Stimulated activated CD4-positive, alpha-beta T cell treated with anti-CD3 and anti-CD28 coated beads, Interleukin-12 subunit alpha, Interleukin-12 subunit beta, amount 100 ng/mL, for 48 hours (primary cell): ENCODE measurements around the gene INSIG2.

Source experiments
- DNase-seq, 3 donors: peaks; one replicate each; pipeline ENCODE4 v3.0.0-alpha.2; 2020; ENCODE audit warnings: low read depth in 2 of 3, low spot score in 1 of 3

The INSIG2 gene

DNA sequence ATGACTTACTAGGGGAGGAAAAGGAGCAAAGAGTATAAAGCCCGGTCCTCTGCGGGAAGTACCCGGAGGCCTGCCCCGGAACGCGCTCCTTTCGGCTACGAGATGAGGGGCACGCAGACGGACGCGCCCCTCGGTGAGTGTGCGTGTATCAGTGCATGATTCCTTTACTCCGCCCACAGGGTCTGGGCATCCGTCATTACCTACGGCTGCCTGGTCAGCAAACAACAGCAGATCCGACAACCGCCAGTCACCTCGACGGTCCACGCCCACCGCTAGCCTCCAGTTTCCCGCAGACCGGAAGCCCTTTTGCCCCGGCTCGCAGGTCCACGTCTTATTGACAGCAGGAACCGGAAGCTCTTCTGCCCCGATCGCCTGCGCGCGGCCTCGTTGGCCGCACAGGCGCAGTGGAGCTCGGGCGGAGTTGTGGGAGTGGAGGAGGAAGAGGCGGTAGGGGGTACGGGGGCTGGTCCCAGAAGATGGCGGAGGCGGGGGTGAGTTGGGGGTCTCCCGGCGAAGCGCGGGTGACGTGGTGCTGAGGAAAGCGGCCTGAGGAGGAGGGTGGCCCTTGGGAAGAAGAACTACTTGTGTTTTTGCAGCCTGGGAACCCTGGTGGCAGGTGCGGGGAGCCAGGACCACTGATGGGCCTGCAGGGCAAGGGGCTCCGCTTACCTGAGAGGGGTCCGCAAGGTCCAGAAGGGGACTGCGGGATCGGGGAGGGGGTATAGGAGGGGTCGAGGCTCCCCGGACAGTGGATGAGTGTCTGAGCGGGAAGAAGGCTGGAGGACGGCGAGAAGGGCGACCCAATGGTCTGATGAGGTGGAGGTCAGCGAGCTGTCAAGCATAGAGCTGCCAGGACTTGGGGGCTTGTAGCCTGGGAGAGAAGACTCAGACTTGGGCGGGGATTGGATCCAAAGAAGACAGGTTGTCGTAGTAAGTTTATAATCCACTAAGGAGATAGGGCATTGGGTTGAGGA, at the start of gene INSIG2:
INSIG2 (plus strand) TSS at position 421 of the 974 bp plus-strand sequence. CDS start 8,086 bp downstream, outside the sequence.
- peak; percentile 85 to 91 (median 89) for DNase-seq

DNA sequence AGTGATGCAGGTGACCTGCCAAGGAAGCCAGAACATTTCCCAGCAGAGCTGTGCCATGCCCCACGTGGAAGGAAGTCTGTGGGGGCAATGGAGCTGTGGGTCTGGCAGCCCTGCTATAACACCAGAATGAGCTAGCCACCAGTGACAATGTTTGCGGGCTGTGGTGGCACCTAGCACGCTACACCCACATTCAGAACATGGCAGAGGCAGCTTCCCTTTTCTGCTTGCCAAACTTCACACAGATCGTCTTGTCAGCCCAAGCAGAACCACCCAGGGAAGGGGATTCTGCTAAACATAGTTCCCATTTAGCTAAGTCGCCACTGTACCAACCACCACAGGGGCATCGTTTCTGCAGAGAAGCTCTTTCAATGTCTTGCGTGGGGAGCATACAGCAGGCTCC, 47.4 kb upstream of the INSIG2 start:
- no peak for DNase-seq

DNA sequence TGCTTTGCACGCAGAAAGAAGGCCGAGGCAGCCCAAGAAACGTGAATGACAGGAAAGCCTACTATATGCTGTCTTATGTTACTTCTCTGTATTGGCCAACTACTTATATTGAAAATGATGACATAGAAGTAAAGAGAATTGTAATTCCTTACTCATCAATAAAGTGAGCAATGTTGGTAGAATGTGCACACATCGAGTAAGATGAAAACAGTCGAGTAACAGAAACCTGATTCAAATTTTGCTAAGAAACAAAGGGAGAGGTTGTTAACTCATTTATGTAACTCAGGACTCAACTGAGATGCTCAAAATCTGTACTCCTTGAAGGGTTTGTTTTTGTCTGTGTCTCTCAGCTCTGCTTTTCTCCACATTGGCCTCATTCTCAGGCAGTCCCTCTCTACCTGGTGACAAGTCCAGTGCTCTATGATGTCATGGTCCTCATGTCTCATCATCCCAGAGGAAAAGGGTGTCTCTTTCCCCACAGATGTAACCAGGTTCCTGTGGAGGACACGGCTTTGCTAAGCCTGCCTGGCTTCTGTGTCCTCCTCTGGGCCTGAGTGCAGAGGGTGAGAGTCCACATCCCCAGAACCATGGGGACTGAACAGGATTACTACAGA, 44.1 kb upstream of the INSIG2 start:
- no peak for DNase-seq

DNA sequence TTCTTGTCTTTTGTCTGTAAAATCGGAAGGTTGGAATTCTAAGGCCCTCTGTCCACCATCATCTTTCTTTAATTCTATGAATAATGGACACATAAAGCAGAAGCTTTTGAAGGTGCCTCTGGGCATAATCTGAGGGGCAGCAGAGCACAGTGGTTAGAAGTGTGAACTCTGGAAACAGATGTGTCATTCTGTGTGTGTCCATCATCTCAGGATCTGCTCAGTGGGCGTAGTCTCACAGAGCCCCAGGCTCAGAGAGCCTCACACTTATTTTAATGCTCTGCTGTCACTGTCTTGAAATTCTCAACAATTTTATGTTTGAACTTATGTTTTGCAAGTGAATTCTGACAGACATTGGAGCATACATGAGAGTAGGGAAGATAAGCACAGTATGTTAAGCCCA, 43.4 kb upstream of the INSIG2 start:
- DNase-seq: no peak

GRCh38 chr2:118045286-118045685, 43.0 kb upstream of the INSIG2 start:
- DNase-seq: no peak

- DNase-seq: no peak
Measured at GRCh38 chr2:118046634-118047210, 41.5 kb upstream of the INSIG2 start.

DNA sequence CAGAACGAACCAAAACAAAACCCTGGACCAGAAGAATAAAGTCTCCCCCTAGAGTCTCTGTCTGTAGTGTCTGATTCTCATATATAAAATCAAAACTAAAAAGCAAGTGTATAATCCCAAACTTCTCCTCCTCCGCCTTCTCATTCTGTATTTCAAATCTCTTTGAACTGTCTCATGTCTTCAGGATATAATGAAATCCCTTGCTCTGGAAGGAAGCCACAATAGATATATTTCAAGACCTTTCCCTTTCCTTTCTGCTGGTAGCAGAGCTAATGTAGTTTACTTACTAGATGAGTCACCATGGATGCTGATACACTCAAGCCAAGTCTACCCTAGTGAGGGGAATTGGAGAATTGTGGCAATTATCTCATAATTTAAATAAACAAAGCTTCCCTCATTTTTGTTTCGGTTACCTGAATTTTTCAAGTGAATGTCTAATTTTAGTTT, 40.9 kb upstream of the INSIG2 start:
- DNase-seq: no peak

- no peak for DNase-seq
Measured at GRCh38 chr2:118048401-118048800, 39.9 kb upstream of the INSIG2 start.

DNA sequence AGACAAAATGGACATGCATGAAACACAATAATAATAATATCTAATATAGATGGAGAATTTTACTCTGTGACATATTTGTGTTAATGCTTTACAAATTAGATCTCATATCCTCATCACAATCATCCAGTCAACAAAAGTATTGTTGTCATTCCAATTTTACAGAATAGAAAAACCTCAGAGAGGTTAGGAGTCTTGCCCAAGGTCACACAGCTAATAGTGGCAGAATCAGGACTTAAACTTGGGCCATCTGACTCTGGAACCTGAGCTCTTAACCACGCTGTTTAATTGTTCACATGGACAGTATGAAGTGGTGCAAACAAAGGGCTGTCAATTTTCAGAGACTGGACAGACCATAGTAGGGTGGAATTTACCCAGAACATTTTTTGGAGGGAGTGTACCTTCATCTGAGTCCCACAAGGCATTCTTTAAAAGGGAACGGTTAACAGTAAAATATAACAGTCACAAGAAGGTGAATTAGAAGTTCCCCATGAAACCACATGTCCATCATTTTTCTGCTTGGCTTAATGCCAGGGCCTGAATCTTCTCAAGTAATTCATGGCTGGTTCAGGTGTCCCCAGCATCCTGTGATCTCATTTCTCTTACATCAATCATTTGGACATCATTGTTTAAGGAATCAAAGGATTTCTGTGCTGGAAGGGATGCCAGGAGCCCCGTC, 39.0 kb upstream of the INSIG2 start:
- DNase-seq: no peak

DNA sequence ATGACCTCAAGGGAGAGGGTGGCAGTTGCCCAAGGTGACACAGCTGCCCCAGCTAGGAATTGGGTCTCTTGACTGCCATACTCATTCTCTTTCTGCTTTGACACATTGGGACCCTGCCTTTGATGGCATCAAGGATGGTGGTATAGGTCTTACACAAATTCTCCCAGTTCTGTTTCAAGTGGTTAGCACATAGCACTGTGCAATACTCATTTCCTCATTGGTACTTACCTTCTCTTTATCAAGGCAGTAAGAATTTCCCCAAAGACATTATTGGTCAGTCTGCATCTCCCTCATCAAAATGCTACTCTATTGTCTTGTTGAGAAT, 38.5 kb upstream of the INSIG2 start:
- no peak for DNase-seq

GRCh38 chr2:118050386-118050785, 37.9 kb upstream of the INSIG2 start:
- no peak for DNase-seq

GRCh38 chr2:118050974-118051373, 37.3 kb upstream of the INSIG2 start:
- no peak for DNase-seq

DNA sequence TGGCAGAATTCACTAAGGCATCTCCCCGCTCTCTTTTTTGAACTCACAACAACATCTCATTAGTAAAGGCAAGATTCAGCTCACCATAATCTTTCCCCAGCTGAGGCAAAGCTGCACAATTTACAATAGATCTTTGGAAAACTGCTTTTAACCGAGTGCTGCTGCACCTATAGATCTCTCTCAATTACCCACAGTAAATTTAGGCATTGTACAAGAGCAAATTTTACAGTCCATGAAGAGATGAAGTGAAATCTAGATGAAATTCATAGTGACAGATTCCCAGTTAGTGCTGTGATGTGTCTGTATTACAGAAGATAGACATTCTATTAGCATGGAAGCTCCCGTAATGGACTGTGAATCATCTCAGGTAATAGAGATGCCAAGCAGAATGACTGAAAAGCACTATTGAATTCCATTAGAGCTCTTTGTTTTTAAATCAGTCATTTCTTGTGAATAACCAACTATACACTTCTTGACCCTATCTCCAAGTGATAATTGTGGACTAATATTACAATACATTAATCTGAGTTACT, 36.4 kb upstream of the INSIG2 start:
- DNase-seq: no peak

GRCh38 chr2:118052474-118052873, 35.8 kb upstream of the INSIG2 start:
- no peak for DNase-seq

- DNase-seq: no peak
Measured at GRCh38 chr2:118053681-118054080, 34.6 kb upstream of the INSIG2 start.

GRCh38 chr2:118054213-118055008, 33.9 kb upstream of the INSIG2 start:
- no peak for DNase-seq

DNA sequence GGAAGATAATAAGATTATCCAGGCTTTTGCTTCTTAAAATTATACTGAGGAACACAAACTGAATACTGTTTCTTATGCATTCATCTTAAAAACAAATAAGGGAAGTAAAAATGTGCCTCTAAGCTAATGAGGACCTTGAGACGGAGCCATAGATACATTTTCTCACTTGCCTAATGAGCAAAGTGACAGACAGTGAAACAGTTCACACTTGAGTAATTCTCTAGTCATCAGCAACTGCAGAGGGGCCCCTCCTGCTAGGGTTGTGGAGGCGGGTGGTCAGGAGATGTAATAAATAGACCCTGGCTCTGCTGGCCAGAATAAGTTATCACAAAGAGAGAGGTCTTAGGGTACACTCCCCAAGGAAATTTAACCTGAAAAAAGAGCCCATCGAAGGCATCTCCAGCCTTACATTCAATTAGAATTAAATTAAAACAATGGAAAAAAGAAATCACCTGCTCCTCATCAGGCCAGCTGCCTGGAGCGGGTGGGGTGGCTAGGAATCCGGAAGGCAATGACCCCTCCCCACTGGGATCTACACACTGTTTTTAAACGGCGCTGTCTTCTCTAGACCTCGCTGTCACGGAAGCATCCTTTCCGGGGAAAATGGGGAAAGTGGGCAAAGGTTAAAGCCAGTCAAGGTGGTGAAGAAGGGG, 32.6 kb upstream of the INSIG2 start:
- DNase-seq: no peak

GRCh38 chr2:118056165-118056534, 32.1 kb upstream of the INSIG2 start:
- DNase-seq: no peak

DNA sequence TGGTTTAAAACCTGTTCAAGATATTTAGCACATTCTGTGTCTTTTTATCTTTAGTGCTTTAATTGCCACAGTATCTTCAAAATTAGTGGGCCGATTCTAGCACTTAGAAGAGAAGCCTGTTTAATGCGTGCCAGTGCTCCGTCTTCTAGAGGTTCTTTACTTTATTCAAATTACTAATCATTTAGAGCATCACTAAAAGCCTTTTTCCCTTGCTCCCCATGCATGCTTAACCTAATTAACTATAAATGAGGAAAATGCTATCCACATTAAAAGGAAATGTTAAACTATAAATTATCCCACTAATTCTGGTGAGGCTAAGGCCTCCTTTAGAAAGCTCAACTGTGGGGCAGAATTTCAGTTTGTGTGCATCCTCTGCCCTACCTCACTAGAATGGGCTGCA, 31.5 kb upstream of the INSIG2 start:
- DNase-seq: no peak

GRCh38 chr2:118058951-118059350, 29.3 kb upstream of the INSIG2 start:
- no peak for DNase-seq
